Neural cell (in vitro differentiated cells): Measurements from ENCODE around the gene WIPI1. TPM values are rescaled to one million over a fixed set of nuclear protein-coding genes. Genes with fewer than 3 reads are reported as not detected.

Source experiments
- H2AFZ ChIP-seq: fragments of 200-600, 300-800 bp; sonication (generic), shearing (Covaris generic); 2 replicates; pipeline ENCODE4 v1.6.0; 2014; ENCODE audit warnings: low read depth, mild to moderate bottlenecking, antibody characterized with exemption, low read length, moderate library complexity
- H3F3A ChIP-seq: fragments of 200-600 bp; shearing (Covaris generic); 2 replicates; pipeline ENCODE4 v1.6.1; 2016; ENCODE audit warnings: mild to moderate bottlenecking, moderate library complexity, mixed read lengths, antibody characterized with exemption, low read length; ENCODE audit not compliant: insufficient read depth, poor library complexity, severe bottlenecking
- H3K27ac ChIP-seq: fragments of 200-600, 300-800 bp; sonication (generic), shearing (Covaris generic); 2 replicates; pipeline ENCODE4 v1.5.1; 2014; ENCODE audit warnings: mild to moderate bottlenecking, low read length, moderate library complexity
- H3K27me3 ChIP-seq: fragments of 300-800, 200-600 bp; sonication (generic), shearing (Covaris generic); 2 replicates; pipeline ENCODE4 v1.6.0; 2014; ENCODE audit warnings: mild to moderate bottlenecking, low read depth, low read length, moderate library complexity; ENCODE audit not compliant: insufficient read depth
- H3K36me3 ChIP-seq: fragments of 300-800, 200-600 bp; sonication (generic), shearing (Covaris generic); 2 replicates; pipeline ENCODE4 v1.5.1; 2014; ENCODE audit warnings: mild to moderate bottlenecking, antibody characterized with exemption, low read length, moderate library complexity; ENCODE audit not compliant: insufficient read depth
- H3K4me2 ChIP-seq: fragments of 300-800, 200-600 bp; sonication (generic), shearing (Covaris generic); 2 replicates; pipeline ENCODE4 v1.6.0; 2014; ENCODE audit warnings: mild to moderate bottlenecking, low read length
- H3K4me3 ChIP-seq: fragments of 300-800, 200-600 bp; sonication (generic), shearing (Covaris generic); 2 replicates; pipeline ENCODE4 v1.5.1; 2014; ENCODE audit warnings: mild to moderate bottlenecking, low read length, moderate library complexity
- H3K79me2 ChIP-seq: fragments of 200-600 bp; shearing (Covaris generic); replicated peaks from 2 replicates; pipeline ENCODE4 v1.6.0; 2014; ENCODE audit warnings: mild to moderate bottlenecking, low read length, moderate library complexity; ENCODE audit not compliant: insufficient read depth
- H3K9ac ChIP-seq: fragments of 300-800, 200-600 bp; sonication (generic), shearing (Covaris generic); 2 replicates; pipeline ENCODE4 v1.6.1; 2016; ENCODE audit warnings: mild to moderate bottlenecking, low read length, mixed read lengths
- H3K9me2 ChIP-seq: fragments of 200-600 bp; shearing (Covaris generic); 2 replicates; pipeline ENCODE4 v1.6.1; 2016; ENCODE audit warnings: mild to moderate bottlenecking, low read length, mixed read lengths; ENCODE audit not compliant: insufficient read depth
- H3K9me3 ChIP-seq: fragments of 200-600, 300-800 bp; sonication (generic), shearing (Covaris generic); 2 replicates; pipeline ENCODE4 v1.6.1; 2016; ENCODE audit warnings: mild to moderate bottlenecking, mixed run types, low read length, moderate library complexity, mixed read lengths
- H4K20me1 ChIP-seq: fragments of 200-600 bp; shearing (Covaris generic); 2 replicates; pipeline ENCODE4 v1.6.1; 2016; ENCODE audit warnings: mild to moderate bottlenecking, mixed run types; ENCODE audit not compliant: insufficient read depth
- CTCF ChIP-seq: fragments of 450-650 bp; IDR thresholded peaks from 2 replicates; pipeline ENCODE4 v1.5.1; 2014; ENCODE audit warnings: antibody characterized with exemption, mild to moderate bottlenecking, moderate library complexity; ENCODE audit not compliant: poor library complexity, severe bottlenecking
- EP300 ChIP-seq: fragments of 450-650 bp; conservative IDR thresholded peaks from 2 replicates; pipeline ENCODE4 v1.6.1; 2014; ENCODE audit warnings: antibody characterized with exemption, mild to moderate bottlenecking, moderate library complexity; ENCODE audit not compliant: poor library complexity, severe bottlenecking
- EZH2 ChIP-seq: fragments of 200-600, 300-800 bp; shearing (Covaris generic), sonication (generic); IDR thresholded peaks from 2 replicates; pipeline ENCODE4 v1.6.1; 2014; ENCODE audit warnings: antibody characterized with exemption, low read length, borderline replicate concordance, mild to moderate bottlenecking; ENCODE audit not compliant: insufficient read depth, poor library complexity, severe bottlenecking
- MXI1 ChIP-seq: fragments of 450-650 bp; conservative IDR thresholded peaks from 2 replicates; pipeline ENCODE4 v1.6.1; 2014; ENCODE audit warnings: antibody characterized with exemption, mild to moderate bottlenecking; ENCODE audit not compliant: poor library complexity, severe bottlenecking
- POLR2AphosphoS5 ChIP-seq: IDR thresholded peaks from 2 replicates; pipeline ENCODE4 v1.6.1; 2012
- RAD21 ChIP-seq: fragments of 450-650 bp; conservative IDR thresholded peaks from 2 replicates; pipeline ENCODE4 v1.6.1; 2014; ENCODE audit warnings: antibody characterized with exemption, mild to moderate bottlenecking, moderate library complexity
- REST ChIP-seq: IDR thresholded peaks from 2 replicates; pipeline ENCODE4 v1.6.1; 2012; ENCODE audit warnings: borderline replicate concordance
- SMC3 ChIP-seq: fragments of 450-650 bp; conservative IDR thresholded peaks from 2 replicates; pipeline ENCODE4 v1.6.1; 2014; ENCODE audit warnings: antibody characterized with exemption, mild to moderate bottlenecking, moderate library complexity; ENCODE audit not compliant: poor library complexity
- TAF1 ChIP-seq: IDR thresholded peaks from 2 replicates; pipeline ENCODE4 v1.6.1; 2012; ENCODE audit warnings: low read depth
- polyA plus RNA-seq: library from polyadenylated mRNA; depleted of rRNA; stranded (reverse); fragments of >200 nt; gene quantifications from 2 replicates; pipeline ENCODE4 v1.2.3, GENCODE V29; 2014

The WIPI1 gene
- polyA plus RNA-seq, 1 donor from 2014 or later: 17.8 TPM

- Histone ChIP-seq H3K79me2 (no peaks in the 10 kb centered on the region), H3F3A (no peaks in the 10 kb centered on the region), H3K4me3 (no peak overlapping the region), H3K9ac (no peak overlapping the region), H3K9me3 (no peaks in the 10 kb centered on the region), H3K27ac (no peak overlapping the region), H3K36me3 (no peaks in the 10 kb centered on the region), H3K27me3 (peaks cover 7% of the 10 kb centered on the region), H2AFZ (no peak overlapping the region), H3K4me2 (no peak overlapping the region), H3K9me2 (no peaks in the 10 kb centered on the region), H4K20me1 (no peaks in the 10 kb centered on the region)
- TF ChIP-seq TAF1 (no peak), SMC3 (no peak), POLR2AphosphoS5 (no peak), EZH2 (no peak), RAD21 (no peak), CTCF (no peak), EP300 (no peak), MXI1 (no peak), REST (no peak)
Measured at GRCh38 chr17:68451670-68452354, 5.5 kb downstream of the WIPI1 start.

- Histone ChIP-seq H2AFZ (no peak overlapping the region), H4K20me1 (no peaks in the 10 kb centered on the region), H3K79me2 (no peaks in the 10 kb centered on the region), H3K36me3 (no peaks in the 10 kb centered on the region), H3K9me2 (no peaks in the 10 kb centered on the region), H3K9ac (no peak overlapping the region), H3K4me2 (no peak overlapping the region), H3F3A (no peaks in the 10 kb centered on the region), H3K4me3 (no peak overlapping the region), H3K9me3 (no peaks in the 10 kb centered on the region), H3K27ac (no peak overlapping the region), H3K27me3 (no peaks in the 10 kb centered on the region)
- TF ChIP-seq EP300 (no peak), EZH2 (no peak), TAF1 (no peak), MXI1 (no peak), SMC3 (no peak), POLR2AphosphoS5 (no peak), RAD21 (no peak), REST (no peak), CTCF (no peak)
Measured at GRCh38 chr17:68450801-68451200, 6.5 kb downstream of the WIPI1 start.
